GM21360 (cell line): ENCODE measurements around the gene MEF2D.

Experiments
- ATAC-seq: cut with Tn5 transposase; IDR thresholded peaks from one replicate; pipeline ENCODE4 v1.9.1; 2021; ENCODE audit warnings: mild to moderate bottlenecking, moderate library complexity; ENCODE audit not compliant: unreplicated experiment

Gene MEF2D

GRCh38 chr1:156502391-156502893, 1.9 kb upstream of the MEF2D start:
- ATAC-seq, result no peak

GRCh38 chr1:156500793-156501506, 375 bp upstream of the MEF2D start:
- peak; percentile 42 for ATAC-seq

DNA sequence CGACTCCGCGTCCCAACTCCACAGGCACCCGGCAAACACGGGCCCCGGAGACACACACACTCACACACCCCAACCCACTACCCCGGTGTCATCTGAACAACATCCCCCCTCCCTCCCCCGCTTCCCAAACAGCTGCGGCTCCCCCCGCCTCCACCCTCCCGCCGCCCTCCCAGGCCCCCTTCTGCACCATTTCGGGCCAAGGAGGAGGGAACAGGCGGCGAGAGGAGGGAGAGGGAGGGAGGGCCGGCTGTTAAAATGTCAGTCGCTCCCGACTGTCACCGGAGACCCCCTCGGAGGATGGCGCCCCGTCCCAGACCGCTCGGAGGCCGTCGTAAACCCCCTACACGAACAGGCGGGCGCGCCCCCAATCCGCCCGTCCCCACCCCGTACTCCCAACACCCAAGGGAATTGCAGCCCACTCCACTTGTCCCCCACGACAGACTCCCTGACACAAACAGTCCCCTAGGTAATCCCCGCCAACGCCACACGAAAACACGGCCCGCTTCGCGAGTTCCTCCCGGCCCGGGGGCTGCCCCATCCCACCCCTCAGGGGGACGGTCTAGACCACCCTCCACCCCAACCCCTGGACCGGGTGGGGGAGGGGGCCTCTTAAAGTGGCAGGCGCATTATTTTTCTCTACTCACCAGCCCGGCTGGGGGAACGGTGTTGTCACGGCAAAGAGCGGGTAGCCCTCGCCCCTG, 583 bp downstream of the MEF2D start:
- ATAC-seq, result peak; percentile 2

- ATAC-seq, result no peak
These were observed 1.3 kb downstream of the MEF2D start for GRCh38 chr1:156499194-156499841.

DNA sequence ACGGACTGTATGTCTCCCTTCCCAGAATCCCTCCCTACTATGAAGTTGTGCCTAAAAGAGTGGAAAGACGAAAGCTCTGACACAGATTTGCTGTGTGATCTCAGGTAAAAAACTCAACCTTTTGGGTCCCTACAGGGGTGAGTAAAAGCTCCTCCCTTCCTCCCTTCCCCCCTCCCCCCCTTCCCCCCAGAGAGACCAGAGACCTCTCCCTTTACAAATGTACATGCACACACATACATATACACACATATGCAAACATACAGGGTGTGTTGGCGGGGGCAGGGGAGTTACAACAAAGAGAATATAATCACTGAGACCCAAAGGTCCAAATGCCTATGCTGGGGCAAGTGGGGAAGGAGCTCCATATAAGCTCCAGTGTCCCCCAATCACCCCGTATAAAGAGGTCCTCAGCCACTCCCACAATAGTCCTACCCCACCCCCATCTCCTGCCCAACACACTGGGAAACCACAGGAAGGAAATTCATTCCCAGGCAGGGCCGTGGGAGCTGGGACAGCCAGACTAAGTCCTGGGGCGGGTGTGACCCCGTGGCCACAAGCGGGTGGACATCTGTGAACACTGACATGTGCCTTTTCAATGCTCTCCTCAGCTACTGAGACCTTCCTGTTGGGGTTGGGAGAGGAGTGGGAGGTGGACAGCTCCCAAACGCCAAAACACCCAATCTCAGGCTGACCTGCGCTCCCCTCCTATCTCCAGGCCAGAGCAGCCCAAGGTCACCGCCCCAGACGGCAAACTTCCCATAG, 2.0 kb downstream of the MEF2D start:
- no peak for ATAC-seq

GRCh38 chr1:156497743-156498431, 2.7 kb downstream of the MEF2D start:
- ATAC-seq, result no peak

GRCh38 chr1:156497078-156497742, 3.4 kb downstream of the MEF2D start:
- no peak for ATAC-seq

DNA sequence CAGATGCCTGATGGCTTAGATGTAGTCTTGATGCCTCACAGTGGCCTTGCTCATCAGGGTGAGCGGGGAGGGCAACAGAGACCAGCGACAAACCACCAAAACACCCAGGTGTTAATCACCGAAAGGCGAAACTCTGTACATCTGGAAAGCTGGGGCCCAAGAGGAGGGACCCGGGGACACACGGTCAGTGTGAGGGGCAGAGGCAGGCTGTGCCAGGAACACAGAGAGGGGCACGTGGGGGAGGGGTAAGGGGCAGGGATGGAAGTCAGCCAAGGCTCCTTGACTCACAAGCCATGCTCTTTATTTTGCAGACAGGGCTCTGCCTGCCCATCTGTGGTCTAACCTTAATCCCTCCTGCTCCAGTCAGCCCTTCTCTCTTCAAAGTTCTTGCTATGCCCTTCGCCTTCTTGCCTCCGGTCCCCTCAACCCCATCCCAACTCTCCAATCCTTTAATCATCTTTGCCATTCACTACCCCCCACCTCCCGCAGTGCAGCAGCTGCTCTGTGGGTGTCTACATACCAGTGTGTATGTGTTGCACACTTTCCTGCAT, 4.3 kb downstream of the MEF2D start:
- ATAC-seq, result no peak

GRCh38 chr1:156495401-156496140, 5.0 kb downstream of the MEF2D start:
- ATAC-seq, result no peak

GRCh38 chr1:156494309-156494895, 6.2 kb downstream of the MEF2D start:
- no peak for ATAC-seq

- ATAC-seq, result no peak
These were observed 6.8 kb downstream of the MEF2D start for GRCh38 chr1:156493742-156494141.

GRCh38 chr1:156493154-156493631, 7.4 kb downstream of the MEF2D start:
- ATAC-seq, result no peak

DNA sequence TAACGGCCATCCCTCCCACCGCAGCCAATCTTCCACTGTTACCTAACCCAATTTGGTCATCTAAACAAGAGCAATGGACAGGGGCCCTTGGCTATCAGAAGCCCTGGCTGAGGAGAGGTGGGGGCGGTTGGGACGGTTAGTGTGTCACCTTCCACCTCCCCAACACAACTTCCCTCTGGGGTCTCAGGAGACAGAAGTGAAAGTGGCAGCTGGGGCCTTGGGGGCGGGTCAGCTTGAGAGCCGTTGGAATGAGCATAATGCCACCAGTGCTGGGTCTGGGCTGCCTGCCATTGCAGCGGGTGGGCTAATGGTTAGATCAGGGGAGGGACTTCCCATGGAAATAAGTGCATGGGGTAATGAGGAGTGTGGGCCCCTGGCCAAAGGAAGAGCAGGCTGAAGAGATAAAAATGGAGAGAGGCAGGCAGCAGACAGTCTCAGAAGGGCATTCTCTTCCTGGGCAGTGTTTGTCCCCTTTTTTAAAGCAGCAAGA, 7.9 kb downstream of the MEF2D start:
- ATAC-seq, result no peak

DNA sequence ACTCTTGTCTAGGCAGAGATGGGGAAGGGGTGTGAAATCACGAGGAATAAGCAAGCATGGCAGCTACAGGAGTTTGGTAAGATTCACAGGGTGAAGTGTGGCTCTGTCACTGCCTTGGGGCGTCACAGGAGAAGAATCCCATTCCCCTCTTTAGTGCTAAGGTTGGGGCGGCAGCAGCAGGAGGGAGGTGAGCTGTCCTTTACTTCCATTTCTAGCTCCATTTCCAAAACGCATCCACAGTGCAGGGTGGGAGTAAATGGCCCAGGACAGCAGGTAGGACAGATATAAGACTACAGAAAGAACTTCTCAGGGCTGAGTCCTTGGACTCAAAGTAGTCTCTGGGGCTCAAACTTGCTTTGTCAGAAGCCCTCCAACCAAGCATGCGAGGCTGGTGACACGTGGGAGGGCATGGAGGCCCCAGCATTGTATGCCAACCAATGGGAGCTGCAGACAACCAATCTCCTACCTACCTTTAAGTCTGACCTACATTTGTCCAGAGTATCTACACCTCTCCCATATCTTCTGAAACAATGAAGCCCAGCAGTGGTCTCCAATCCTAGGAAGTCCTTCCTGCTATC, 8.5 kb downstream of the MEF2D start:
- ATAC-seq, result no peak

- no peak for ATAC-seq
These were observed 9.2 kb downstream of the MEF2D start for GRCh38 chr1:156491151-156491949.

GRCh38 chr1:156490401-156491032, 10.1 kb downstream of the MEF2D start:
- no peak for ATAC-seq

DNA sequence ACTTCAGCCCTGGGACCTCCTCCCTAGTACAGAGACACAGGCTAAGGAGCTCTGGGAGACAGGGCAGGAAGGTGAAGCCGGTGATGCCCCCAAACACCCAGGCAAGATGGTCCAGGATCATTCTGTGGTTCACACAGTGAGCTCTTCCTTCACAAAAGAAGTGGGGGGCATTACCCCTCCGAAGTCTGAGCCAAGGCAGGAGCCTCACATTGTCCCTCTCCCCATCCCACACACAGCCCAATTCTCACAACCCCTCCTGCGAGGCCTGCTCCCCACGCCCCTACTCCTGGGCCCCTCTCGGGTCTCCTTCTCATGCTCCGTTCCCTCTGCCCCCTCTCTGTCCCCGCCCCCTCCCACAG, 10.7 kb downstream of the MEF2D start:
- no peak for ATAC-seq
